A549 (cell line): ENCODE data around the gene NRXN3. TPM values are rescaled to one million over a fixed set of nuclear protein-coding genes. Genes with fewer than 3 reads are reported as not detected.

Experiments
- ATAC-seq, 2 experiments: fragments of 200-7000 bp in 1 of 2; fragments of >200 bp in 1 of 2; cut with Nextera tagmentation in 1 of 2; cut with Tn5 transposase in 1 of 2; 3 replicates each; pipeline versions ENCODE4 v1.8.0 to v1.9.1; 2018 to 2020; ENCODE audit warnings: mild to moderate bottlenecking in 1 of 2, moderate library complexity in 1 of 2
- CTCF ChIA-PET: fragments of 300-600 bp; sonication (Branson Sonifier 250); formaldehyde crosslinking; extraction: SDS; loops from one replicate; lab custom pipeline; 2021; ENCODE audit warnings: antibody characterized with exemption, inconsistent platforms; lab: Yijun Ruan, JAX
- POLR2A ChIA-PET: fragments of 350-600 bp; formaldehyde crosslinking; extraction: SDS; loops from one replicate; lab custom pipeline; 2021; ENCODE audit warnings: antibody characterized with exemption, inconsistent platforms; lab: Yijun Ruan, JAX
- DNase-seq, 2 experiments: peaks; one replicate each; pipeline versions ENCODE4 v3.0.0 to v3.0.0-alpha.2; 2011 to 2016; ENCODE audit warnings: low read depth in 1 of 2, low spot score in 1 of 2
- FAIRE-seq: peaks from 2 replicates; lab custom pipeline; 2011; peaks lifted over from hg19 to GRCh38; lab: Jason Lieb, UNC
- H3K27ac ChIP-seq, 2 experiments: fragments of >200 bp; sonication (Bioruptor Twin); formaldehyde crosslinking; 3 replicates each; pipeline ENCODE4 v1.5.1; 2016 to 2017
- H3K4me1 ChIP-seq: fragments of >200 bp; sonication (Bioruptor Twin); formaldehyde crosslinking; 3 replicates; pipeline ENCODE4 v1.6.1; 2016
- H3K4me2 ChIP-seq: fragments of >200 bp; sonication (Bioruptor Twin); formaldehyde crosslinking; 3 replicates; pipeline ENCODE4 v1.6.1; 2016
- H3K4me3 ChIP-seq: fragments of >200 bp; sonication (Bioruptor Twin); formaldehyde crosslinking; 3 replicates; pipeline ENCODE4 v1.5.1; 2016
- H3K9me3 ChIP-seq: fragments of >200 bp; sonication (Bioruptor Twin); formaldehyde crosslinking; 3 replicates; pipeline ENCODE4 v1.6.1; 2016
- CBX2 ChIP-seq: fragments of 200-600 bp; sonication (generic); IDR thresholded peaks from 2 replicates; pipeline ENCODE4 v1.6.1; 2016; ENCODE audit warnings: low read depth, mild to moderate bottlenecking, borderline replicate concordance
- CHD2 ChIP-seq: fragments of 150-350 bp; IDR thresholded peaks from 2 replicates; pipeline ENCODE4 v1.6.1; 2014; ENCODE audit warnings: low read length; ENCODE audit not compliant: partially characterized antibody
- CHD4 ChIP-seq: fragments of 200-600 bp; sonication (generic); IDR thresholded peaks from 2 replicates; pipeline ENCODE4 v1.6.1; 2016; ENCODE audit warnings: antibody characterized with exemption, mild to moderate bottlenecking, borderline replicate concordance
- EHF ChIP-seq: fragments of 250-450 bp; sonication (Bioruptor Pico); IDR thresholded peaks from 2 replicates; pipeline ENCODE4 v1.5.0; 2020; ENCODE audit warnings: mild to moderate bottlenecking
- EP300 ChIP-seq, 2 experiments: fragments of >200 bp; sonication (Bioruptor Twin); formaldehyde crosslinking; IDR thresholded peaks; 2 replicates in 1 of 2; 3 replicates in 1 of 2; pipeline ENCODE4 v1.6.1; 2016 to 2017
- ESRRA ChIP-seq: fragments of 150-350 bp; IDR thresholded peaks from 2 replicates; pipeline ENCODE4 v1.6.1; 2014; ENCODE audit warnings: mild to moderate bottlenecking, low read length, borderline replicate concordance
- FOSL2 ChIP-seq, 2 experiments: fragments of 450-650 bp in 1 of 2; fragments of >200 bp in 1 of 2; sonication (Bioruptor Twin) in 1 of 2; formaldehyde crosslinking; IDR thresholded peaks; 2 replicates each; pipeline versions ENCODE4 v1.5.0 to v1.6.1; 2016 to 2020; ENCODE audit warnings: mild to moderate bottlenecking in 1 of 2, moderate library complexity in 1 of 2
- HOXA7 ChIP-seq: fragments of 250-450 bp; sonication (Bioruptor Pico); IDR thresholded peaks from 2 replicates; pipeline ENCODE4 v1.5.0; 2020; ENCODE audit warnings: mild to moderate bottlenecking, moderate library complexity
- HOXB13 ChIP-seq: fragments of 250-450 bp; sonication (Bioruptor Pico); IDR thresholded peaks from 2 replicates; pipeline ENCODE4 v1.5.0; 2020; ENCODE audit warnings: low read depth, mild to moderate bottlenecking, moderate library complexity
- JUN ChIP-seq, 2 experiments: fragments of >200 bp; sonication (Bioruptor Twin); formaldehyde crosslinking; IDR thresholded peaks; 2 replicates in 1 of 2; 3 replicates in 1 of 2; pipeline ENCODE4 v1.6.1; 2016 to 2017
- MAFK ChIP-seq: fragments of 450-650 bp; IDR thresholded peaks from 2 replicates; pipeline ENCODE4 v1.6.1; 2014; ENCODE audit not compliant: partially characterized antibody
- NPAS2 ChIP-seq: fragments of 250-450 bp; sonication (Bioruptor Pico); IDR thresholded peaks from 2 replicates; pipeline ENCODE4 v1.8.0; 2022; ENCODE audit warnings: mild to moderate bottlenecking, moderate library complexity, borderline replicate concordance
- NR3C1 ChIP-seq: fragments of >200 bp; sonication (Bioruptor Twin); formaldehyde crosslinking; IDR thresholded peaks from 3 replicates; pipeline ENCODE4 v1.6.1; 2017
- POLR2AphosphoS2 ChIP-seq: conservative IDR thresholded peaks from 2 replicates; pipeline ENCODE4 v1.6.1; 2012; ENCODE audit warnings: low read length, improper control_type of control experiment, inconsistent platforms
- RNF2 ChIP-seq: fragments of 200-600 bp; sonication (generic); IDR thresholded peaks from 2 replicates; pipeline ENCODE4 v1.6.1; 2016; ENCODE audit warnings: low read depth, mild to moderate bottlenecking, antibody characterized with exemption, moderate library complexity, borderline replicate concordance
- ZNF302 ChIP-seq: fragments of 250-450 bp; sonication (Bioruptor Pico); IDR thresholded peaks from 2 replicates; pipeline ENCODE4 v1.9.0; 2021; ENCODE audit warnings: inconsistent platforms, mild to moderate bottlenecking, moderate library complexity
- ZSCAN20 ChIP-seq: fragments of 250-450 bp; sonication (Bioruptor Pico); IDR thresholded peaks from 2 replicates; pipeline ENCODE4 v1.8.0; 2022; ENCODE audit warnings: mild to moderate bottlenecking, moderate library complexity
- WGBS: methylation state at CpG from one replicate; pipeline ENCODE4 v1.1.6; 2017; ENCODE audit errors: missing lambda C conversion rate; 5-methylcytosine and 5-hydroxymethylcytosine counted together
- polyA plus RNA-seq, 4 experiments: library from polyadenylated mRNA; depleted of rRNA in 3 of 4; stranded (reverse); fragments of >200 nt; fragmentation: RNase III in 1 of 4; extraction: RNeasy Plus Mini Kit Qiagen cat#74134 plus additional on column Dnase treatment in 1 of 4; gene quantifications; 2 replicates in 3 of 4; 3 replicates in 1 of 4; pipeline ENCODE4 v1.2.3, GENCODE V29; 2011 to 2017
- TF ChIP-seq, protein P1 (sequence below): IDR thresholded peaks from 2 replicates; pipeline ENCODE4 v1.6.1; 2012; ENCODE audit warnings: low read depth, borderline replicate concordance
- TF ChIP-seq, protein P2 (sequence below): fragments of 250-450 bp; sonication (Bioruptor Pico); IDR thresholded peaks from 2 replicates; pipeline ENCODE4 v1.5.0; 2021; ENCODE audit warnings: mild to moderate bottlenecking, moderate library complexity, borderline replicate concordance
- TF ChIP-seq, protein P3 (sequence below): fragments of 250-450 bp; sonication (Bioruptor Pico); IDR thresholded peaks from 2 replicates; pipeline ENCODE4 v1.5.0; 2020; ENCODE audit warnings: low read depth, mild to moderate bottlenecking, moderate library complexity
- TF ChIP-seq, protein P4 (sequence below): fragments of >200 bp; sonication (Bioruptor Twin); formaldehyde crosslinking; IDR thresholded peaks from 3 replicates; pipeline ENCODE4 v1.6.1; 2016
- TF ChIP-seq, protein P5 (sequence below): fragments of 150-350 bp; IDR thresholded peaks from 2 replicates; pipeline ENCODE4 v1.6.1; 2014; ENCODE audit warnings: low read depth, mild to moderate bottlenecking, low read length

NRXN3 gene
- polyA plus RNA-seq, 2 of the 4 experiments (the other 2 are of a cell fraction) = 0.62 to 2.3 TPM

DNA sequence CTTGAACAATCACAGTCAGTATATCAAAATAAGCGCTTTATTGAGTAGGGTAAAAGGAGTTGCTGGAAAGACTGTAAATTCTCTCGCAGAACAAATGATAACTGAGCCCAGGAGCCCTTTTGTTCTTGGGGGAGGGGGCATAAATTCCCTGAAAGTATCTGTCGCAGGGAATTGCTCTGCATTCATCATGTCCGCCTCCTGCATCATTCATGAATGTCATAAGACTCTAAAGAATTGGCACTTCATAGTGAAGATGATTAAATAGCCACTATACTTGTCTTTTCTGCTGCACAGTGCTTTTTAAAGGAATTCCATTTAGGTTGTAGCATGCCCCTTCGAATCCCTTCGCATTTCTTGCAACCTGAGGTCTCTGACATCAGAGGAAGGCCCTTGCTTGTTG lies 1278.8 kb downstream of the NRXN3 start:
- Histone ChIP-seq H3K4me3 (no peak overlapping the region), H3K27ac (no peak overlapping the region), H3K4me1 (peaks cover 5% of the 10 kb centered on the region; the same call in 1 of the 3 replicates), H3K9me3 (no peaks in the 10 kb centered on the region), H3K4me2 (no peak overlapping the region)
- WGBS = 42% methylated on average over 6 of the region's 6 CpGs
- CTCF ChIA-PET = no interaction called here
- TF ChIP-seq HOXB13 (CRISPR knock-in tag) (no peak), EHF (CRISPR knock-in tag) (no peak), HOXA7 (CRISPR knock-in tag) (no peak), FOSL2 (IDR thresholded peaks at IDR 0.05) (no peak), FOSL2 (CRISPR knock-in tag; IDR thresholded peaks at IDR 0.05) (no peak), ZSCAN20 (CRISPR knock-in tag) (no peak), NPAS2 (CRISPR knock-in tag) (no peak), JUN (IDR thresholded peaks at IDR 0.05) (no peak), CBX2 (no peak), MAFK (no peak), POLR2AphosphoS2 (no peak), EP300 (IDR thresholded peaks at IDR 0.05) (no peak)
- TF ChIP-seq, protein P1, sequence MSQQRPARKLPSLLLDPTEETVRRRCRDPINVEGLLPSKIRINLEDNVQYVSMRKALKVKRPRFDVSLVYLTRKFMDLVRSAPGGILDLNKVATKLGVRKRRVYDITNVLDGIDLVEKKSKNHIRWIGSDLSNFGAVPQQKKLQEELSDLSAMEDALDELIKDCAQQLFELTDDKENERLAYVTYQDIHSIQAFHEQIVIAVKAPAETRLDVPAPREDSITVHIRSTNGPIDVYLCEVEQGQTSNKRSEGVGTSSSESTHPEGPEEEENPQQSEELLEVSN = no peak
- TF ChIP-seq, protein P2, sequence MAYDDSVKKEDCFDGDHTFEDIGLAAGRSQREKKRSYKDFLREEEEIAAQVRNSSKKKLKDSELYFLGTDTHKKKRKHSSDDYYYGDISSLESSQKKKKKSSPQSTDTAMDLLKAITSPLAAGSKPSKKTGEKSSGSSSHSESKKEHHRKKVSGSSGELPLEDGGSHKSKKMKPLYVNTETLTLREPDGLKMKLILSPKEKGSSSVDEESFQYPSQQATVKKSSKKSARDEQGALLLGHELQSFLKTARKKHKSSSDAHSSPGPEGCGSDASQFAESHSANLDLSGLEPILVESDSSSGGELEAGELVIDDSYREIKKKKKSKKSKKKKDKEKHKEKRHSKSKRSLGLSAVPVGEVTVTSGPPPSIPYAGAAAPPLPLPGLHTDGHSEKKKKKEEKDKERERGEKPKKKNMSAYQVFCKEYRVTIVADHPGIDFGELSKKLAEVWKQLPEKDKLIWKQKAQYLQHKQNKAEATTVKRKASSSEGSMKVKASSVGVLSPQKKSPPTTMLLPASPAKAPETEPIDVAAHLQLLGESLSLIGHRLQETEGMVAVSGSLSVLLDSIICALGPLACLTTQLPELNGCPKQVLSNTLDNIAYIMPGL (CRISPR knock-in tag) = no peak
- TF ChIP-seq, protein P3, sequence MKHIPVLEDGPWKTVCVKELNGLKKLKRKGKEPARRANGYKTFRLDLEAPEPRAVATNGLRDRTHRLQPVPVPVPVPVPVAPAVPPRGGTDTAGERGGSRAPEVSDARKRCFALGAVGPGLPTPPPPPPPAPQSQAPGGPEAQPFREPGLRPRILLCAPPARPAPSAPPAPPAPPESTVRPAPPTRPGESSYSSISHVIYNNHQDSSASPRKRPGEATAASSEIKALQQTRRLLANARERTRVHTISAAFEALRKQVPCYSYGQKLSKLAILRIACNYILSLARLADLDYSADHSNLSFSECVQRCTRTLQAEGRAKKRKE (CRISPR knock-in tag) = no peak
- TF ChIP-seq, protein P4, sequence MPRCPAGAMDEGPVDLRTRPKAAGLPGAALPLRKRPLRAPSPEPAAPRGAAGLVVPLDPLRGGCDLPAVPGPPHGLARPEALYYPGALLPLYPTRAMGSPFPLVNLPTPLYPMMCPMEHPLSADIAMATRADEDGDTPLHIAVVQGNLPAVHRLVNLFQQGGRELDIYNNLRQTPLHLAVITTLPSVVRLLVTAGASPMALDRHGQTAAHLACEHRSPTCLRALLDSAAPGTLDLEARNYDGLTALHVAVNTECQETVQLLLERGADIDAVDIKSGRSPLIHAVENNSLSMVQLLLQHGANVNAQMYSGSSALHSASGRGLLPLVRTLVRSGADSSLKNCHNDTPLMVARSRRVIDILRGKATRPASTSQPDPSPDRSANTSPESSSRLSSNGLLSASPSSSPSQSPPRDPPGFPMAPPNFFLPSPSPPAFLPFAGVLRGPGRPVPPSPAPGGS = no peak
- DNase-seq = no peak
- no peak for FAIRE-seq
- POLR2A ChIA-PET = no interaction called here
- no peak for ATAC-seq

DNA sequence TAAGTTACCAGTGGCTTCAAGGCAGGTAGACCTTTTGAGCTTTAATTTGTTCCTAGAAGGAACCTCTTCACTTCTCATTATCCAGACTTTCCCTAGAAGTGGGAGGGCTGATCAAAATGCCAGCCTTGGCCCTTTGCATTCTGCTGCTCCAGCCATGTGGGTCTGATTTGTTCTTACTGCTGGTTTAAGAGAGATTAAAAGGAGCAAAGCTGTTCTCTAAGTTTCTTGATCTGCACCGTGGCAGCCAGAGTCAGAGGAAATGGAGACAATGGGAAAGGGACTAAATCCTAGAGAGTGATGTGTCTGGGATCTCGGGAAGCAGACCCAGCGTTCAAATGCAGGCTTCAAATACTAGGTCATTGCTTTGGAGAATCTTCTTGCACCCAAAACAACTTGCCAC lies 1281.4 kb downstream of the NRXN3 start:
- ATAC-seq (no peak), FAIRE-seq (no peak), DNase-seq (no peak)
- ChIA-PET CTCF (interaction anchor here (0.6 to 0.7 kb wide), 3 partner anchors 345 to 517 kb away, joined by 3 to 4 read pairs (median 4); no protein-coding TSS in a partner anchor), POLR2A (no interaction called here)
- no peaks in the 10 kb centered on the region for H3K9me3 ChIP-seq
- WGBS = 35% methylated on average over 3 of the region's 3 CpGs
- peaks cover 5% of the 10 kb centered on the region; the same call in 1 of the 3 replicates for H3K4me1 ChIP-seq
- no peak overlapping the region for H3K4me3 ChIP-seq
- TF ChIP-seq, protein P5, sequence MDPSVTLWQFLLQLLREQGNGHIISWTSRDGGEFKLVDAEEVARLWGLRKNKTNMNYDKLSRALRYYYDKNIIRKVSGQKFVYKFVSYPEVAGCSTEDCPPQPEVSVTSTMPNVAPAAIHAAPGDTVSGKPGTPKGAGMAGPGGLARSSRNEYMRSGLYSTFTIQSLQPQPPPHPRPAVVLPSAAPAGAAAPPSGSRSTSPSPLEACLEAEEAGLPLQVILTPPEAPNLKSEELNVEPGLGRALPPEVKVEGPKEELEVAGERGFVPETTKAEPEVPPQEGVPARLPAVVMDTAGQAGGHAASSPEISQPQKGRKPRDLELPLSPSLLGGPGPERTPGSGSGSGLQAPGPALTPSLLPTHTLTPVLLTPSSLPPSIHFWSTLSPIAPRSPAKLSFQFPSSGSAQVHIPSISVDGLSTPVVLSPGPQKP = no peak
- TF ChIP-seq HOXB13 (CRISPR knock-in tag) = no peak
- TF ChIP-seq NR3C1 = no peak
- no peak for TF ChIP-seq ZNF302 (CRISPR knock-in tag)
- no peak for TF ChIP-seq RNF2
- no peak for TF ChIP-seq ESRRA
- TF ChIP-seq CHD4 = no peak
- no peak for TF ChIP-seq CHD2
- no peak overlapping the region for H3K4me2 ChIP-seq
- no peak overlapping the region for H3K27ac ChIP-seq
